ENCODE measurements around the gene DELE1.

DNA sequence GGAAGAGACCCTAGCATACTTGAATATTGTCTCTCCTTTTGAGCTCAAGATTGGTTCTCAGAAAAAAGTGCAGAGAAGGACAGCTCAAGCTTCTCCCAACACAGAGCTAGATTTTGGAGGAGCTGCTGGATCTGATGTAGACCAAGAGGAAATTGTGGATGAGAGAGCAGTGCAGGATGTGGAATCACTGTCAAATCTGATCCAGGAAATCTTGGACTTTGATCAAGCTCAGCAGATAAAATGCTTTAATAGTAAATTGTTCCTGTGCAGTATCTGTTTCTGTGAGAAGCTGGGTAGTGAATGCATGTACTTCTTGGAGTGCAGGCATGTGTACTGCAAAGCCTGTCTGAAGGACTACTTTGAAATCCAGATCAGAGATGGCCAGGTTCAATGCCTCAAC lies 54.7 kb downstream of the DELE1 start:
- TF ChIP-seq, protein P1, sequence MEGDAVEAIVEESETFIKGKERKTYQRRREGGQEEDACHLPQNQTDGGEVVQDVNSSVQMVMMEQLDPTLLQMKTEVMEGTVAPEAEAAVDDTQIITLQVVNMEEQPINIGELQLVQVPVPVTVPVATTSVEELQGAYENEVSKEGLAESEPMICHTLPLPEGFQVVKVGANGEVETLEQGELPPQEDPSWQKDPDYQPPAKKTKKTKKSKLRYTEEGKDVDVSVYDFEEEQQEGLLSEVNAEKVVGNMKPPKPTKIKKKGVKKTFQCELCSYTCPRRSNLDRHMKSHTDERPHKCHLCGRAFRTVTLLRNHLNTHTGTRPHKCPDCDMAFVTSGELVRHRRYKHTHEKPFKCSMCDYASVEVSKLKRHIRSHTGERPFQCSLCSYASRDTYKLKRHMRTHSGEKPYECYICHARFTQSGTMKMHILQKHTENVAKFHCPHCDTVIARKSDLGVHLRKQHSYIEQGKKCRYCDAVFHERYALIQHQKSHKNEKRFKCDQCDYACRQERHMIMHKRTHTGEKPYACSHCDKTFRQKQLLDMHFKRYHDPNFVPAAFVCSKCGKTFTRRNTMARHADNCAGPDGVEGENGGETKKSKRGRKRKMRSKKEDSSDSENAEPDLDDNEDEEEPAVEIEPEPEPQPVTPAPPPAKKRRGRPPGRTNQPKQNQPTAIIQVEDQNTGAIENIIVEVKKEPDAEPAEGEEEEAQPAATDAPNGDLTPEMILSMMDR (IDR thresholded peaks at IDR 0.05), result no peak
- TF ChIP-seq POLR2A (IDR thresholded peaks at IDR 0.05), result no peak
